C4-2B (cell line): Measurements from ENCODE around the gene C7.

ENCODE experiments used
- CTCF ChIP-seq: fragments of 450-650 bp; conservative IDR thresholded peaks from 2 replicates; pipeline ENCODE4 v1.5.1; 2017; ENCODE audit warnings: mild to moderate bottlenecking
- ZFX ChIP-seq: fragments of 450-650 bp; IDR thresholded peaks from 2 replicates; pipeline ENCODE4 v1.6.1; 2017

- no peak for TF ChIP-seq CTCF
- no peak for TF ChIP-seq ZFX
Measured at GRCh38 chr5:40909723-40910122, 426 bp downstream of the C7 start.
